HUDEP-2 (cell line): ENCODE data around the gene CACNA2D3.

Experiments
- DNase-seq, 76 experiments: peaks; one replicate each; lab custom pipeline; 2025; ENCODE audit not compliant: unreplicated experiment in 76 of 76; lab: John Stamatoyannopoulos, UW

Gene CACNA2D3

DNA sequence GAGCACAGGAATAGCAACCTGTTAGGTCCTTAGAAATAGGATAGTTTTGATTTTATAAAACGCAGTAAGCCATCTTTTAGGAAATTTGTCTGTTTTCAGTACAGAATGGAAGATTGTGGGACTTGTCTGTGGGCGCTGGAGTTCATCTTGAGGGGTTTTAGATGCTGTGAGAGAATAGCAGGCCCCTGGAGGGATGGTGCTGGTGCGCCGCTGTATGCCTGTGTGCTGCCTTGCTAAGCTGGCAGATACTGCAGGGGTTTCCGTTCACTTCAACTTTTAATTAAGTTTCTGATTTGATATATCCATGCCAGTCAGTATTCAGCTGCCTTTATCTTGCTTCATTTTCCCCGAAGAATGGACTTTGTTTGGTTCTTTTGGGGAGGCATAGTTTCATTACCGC is 4.2 kb downstream of the CACNA2D3 start:
- no peak for DNase-seq

DNA sequence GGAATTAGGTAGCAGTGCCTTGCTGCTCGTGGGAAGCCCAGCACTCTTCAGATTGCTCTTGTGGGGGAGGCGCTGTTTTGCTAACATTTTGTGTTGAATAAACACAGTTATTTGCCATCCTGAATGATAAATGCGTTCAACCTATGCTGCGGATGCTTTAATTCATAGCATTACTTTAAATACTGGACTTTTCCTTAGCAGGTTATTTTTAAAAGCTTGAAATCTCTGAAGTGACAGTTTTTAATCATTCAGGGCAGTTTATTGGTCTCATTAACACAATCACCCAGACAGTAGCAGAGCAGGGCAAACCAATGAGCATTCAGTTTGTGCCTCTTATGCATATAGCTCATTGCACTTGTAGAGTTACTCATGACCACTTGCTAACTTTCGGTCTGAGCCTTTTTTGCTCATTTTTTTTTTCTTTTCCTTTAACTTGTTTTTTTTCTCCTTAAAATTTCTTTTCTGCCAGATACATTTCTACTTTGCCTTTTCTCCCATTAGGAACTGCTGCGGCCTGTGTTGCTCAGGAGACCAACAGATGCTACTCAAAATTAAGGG is 5.2 kb downstream of the CACNA2D3 start:
- no peak for DNase-seq

DNA sequence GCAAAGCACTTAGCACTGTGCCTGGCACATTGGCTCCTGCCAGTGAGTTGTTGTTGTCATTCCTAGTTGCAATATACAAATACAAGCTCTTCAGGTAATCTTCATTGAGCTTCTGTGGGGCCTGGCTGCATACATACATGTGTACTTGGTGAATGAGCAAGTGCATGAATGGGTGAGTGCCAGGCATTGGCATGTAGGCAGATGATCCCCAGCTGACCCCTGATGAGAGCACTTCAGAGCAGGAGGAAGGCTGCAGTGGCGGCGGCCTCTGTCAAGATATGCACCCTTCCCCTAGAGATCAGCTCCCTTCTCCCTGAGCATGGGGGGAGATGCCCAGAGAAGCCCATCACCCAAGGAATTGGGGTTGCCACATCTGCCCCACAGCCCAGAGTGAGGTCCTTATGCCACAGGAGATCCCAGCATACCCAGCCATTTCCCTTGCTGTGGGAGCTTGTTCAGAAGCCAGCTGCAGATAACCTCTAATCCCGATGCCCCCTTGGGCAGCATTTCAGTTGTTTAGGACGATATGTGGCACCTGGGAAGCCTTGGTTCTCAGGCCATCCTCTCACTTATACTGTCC is 8.8 kb downstream of the CACNA2D3 start:
- no peak for DNase-seq

DNA sequence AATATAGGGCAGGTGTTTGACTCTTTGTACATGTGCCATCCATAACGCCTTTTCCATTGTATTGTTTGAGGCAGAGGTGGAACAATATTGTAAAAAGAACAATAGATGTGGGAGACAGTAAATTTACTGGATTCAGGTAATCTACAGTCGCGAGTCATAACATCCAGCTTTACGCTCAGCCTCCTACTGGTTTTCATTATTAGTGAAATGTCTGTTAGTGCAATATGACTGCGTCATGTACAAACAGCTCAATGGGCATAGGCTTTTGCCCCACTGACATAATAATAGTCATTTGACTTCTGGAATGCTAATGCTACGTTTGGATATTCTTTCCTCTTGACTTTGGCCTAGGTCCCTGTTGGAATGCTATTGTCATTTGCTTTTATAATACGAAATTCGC is 9.5 kb downstream of the CACNA2D3 start:
- no peak for DNase-seq

DNA sequence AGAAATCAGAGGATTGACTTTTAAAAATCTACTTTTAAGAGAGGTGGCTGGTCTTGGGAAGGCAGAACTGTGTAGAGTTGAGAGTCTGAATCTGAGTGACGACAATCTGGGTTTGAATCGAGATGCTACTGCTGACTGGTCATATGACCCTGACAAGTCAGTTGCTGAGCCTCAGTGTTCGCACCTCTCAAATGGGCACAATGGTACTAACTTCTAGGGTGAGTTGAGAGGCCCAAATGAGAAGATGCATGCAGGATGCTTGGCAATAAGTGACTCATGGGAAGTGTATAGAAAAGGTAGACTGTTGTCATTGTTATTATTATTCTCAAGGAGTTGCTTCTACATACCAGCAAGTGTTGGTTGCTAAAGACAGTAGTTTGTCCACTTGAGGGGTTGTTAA is 10.3 kb downstream of the CACNA2D3 start:
- DNase-seq, result no peak

DNA sequence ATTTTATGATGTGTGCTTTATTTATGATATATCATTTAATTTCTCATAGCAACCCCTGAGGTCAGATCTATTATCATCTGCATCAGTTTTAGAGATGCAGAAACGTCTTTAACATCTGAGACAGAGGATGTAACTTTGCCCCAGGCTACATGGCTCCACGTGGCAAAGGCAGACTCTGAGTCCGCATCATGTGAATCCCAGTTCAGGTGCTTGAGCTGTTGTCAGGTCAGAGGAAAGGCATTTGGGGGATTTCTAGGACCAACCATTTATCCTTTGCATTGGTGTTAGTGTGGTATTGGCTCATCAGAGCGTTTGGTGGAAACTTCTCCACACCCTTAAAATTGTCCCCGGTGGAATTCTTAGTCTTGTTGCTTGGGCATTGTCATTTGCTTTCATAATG is 10.8 kb downstream of the CACNA2D3 start:
- no peak for DNase-seq

DNA sequence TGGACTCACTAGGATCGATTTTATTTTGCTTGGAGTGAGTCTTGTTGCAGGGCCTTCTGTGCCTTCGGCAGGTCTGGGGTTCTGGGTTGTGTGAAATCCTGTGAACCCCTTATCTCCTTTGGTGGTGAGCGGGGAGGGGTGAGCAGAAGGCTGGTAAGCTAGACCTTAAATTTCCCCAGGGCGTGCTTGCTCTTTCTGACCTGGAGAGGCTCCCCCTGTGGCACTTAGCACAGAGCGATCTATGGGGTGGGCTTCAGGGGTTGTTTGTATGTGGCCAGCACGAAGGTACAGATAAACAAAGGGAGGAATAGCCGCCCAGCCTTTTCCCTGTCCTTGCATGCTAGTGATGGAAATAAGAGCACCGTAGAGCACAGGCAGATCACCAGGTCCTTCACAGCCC is 11.8 kb downstream of the CACNA2D3 start:
- DNase-seq, result no peak

DNA sequence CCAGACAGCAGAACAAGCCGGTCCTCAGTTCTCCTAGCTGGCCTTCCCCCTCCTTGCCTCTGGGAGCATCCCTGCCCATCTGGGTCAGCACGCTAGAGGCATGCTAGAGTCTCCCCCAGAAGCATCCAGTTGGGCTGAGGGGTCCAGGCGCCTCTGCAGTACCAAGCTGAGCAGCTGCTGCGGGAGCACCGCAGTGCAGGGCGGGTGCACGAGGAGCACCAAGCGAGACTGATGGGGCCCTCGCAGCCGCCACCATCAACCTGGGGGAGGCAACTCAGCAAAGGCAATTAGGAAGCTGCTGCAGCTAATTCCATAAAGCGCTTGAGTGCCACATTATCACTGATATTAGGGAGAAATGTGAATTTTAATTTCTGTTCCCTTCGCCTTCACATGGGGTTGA is 12.4 kb downstream of the CACNA2D3 start:
- DNase-seq, result no peak

DNA sequence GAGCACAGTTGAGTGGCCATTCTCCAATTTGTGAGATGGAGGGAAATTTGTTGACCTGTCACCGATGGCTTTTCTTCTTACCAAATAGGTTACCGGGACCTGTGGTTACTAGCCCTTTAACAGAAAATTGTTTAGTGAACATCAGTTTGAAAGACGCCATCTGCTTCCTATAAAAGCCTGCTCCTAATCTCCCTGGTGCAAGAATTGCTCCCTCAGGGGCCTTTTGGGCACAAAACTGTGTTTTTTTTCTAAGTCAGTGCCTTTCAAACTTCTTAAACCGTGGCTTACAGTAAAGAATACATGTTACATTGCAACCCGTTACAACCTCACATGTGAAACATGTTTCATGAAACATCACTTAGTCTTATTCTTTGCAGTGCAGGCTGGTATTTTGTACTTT is 15.0 kb downstream of the CACNA2D3 start:
- DNase-seq, result no peak

DNA sequence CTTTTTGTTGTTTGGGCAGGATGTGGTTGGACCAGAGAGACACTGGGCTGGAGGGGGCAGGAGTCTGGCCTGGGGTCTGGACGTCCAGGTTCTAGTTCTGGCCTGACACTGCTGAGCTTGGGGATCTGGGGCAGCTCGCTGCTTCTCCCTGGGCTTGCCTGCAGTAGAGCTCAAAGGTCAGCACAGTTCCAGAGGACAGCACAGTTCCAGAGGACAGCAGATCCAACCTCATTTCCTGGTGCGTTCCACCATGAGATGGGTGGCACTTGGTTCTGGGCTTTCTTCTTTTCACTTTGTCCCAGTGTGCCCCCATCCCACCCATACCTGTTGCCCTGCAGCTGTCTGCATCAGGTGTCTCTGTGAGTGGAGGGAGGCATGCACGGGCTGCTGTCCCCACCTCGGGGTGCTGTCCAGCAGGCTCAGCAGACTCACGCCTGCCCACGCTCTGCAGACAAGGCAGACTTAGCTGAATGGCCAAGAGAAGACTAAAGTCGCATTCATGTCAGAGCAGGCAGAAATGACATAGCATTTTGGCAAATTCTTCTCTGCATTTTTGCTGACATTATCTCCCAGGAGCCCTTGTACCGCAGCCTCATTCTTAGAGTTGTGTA is 16.7 kb downstream of the CACNA2D3 start:
- no peak for DNase-seq

DNA sequence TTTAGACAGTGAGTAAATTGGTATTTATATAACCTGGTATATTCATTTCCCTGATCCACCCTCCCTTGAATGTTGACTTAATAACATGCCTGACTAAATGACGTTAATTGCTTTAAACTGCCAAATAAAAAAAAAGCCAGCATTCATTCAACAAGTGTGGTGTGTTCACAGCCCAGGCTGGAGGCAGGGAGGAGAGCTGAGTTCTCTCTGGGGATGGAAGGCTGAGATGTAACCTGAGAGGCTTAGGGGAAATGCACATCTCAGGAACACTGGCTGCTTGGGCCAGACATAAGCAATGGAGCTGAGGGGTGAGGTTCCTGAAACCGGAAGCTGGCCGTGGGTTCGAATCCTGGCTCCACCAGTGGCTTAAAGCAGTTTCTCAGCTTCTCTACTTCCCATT is 17.3 kb downstream of the CACNA2D3 start:
- DNase-seq, result no peak

DNA sequence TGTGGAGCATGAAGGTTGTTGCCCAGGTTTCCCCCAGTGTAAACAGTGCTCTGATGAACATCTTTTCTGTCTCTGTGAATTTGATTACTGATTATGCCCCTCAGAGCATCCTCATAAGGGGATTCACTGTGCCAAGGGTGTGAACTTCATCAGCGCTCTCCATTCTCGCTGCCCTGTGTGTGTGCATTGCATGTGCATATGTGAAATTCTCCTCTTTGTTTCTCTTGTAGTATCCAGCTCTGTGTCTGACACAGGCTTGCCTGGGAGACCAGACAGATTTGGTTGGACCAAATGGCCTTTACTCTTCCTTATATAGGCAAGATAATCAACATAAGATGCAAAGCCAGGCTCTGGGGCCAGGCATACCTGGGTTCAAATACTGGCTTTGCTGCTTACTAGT is 21.9 kb downstream of the CACNA2D3 start:
- DNase-seq, result no peak

DNA sequence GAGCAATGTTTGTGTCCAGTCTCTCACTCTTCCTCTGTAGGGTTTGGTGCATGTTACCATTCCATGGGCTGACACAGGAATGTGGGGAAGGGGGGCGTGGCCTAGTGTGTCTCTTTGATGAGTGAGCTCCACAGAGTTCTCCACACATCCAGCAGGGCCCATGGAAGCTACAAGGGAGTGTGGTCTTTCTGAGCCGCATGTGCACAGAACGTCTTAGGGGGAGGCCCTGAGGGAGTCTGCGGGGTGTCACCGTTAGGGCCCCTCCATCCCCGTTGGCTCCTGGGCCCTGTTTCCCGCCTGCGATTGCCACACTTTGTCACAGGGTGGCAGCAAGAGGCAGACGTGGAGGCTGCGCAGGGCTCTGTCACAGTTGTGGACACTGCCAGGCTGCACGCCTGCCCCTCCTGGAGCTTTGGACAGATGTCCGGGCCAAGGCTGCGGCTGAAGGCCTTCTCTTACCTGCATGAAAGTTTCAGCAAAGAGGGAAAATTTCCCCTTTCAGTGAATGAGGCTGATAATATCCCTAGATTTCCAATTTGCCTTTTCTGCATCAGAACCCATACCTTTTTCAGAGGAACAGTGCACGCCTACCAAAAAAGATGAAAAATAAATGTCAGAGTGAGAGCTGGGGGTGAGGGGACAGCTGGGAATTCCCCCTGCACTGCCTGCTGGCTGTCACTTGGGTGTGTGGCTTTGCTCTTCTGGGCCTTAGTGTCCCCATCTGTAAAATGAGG is 24.3 kb downstream of the CACNA2D3 start:
- peak in 20 of 76 experiments; percentile 1 to 45 (median 8) for DNase-seq

DNA sequence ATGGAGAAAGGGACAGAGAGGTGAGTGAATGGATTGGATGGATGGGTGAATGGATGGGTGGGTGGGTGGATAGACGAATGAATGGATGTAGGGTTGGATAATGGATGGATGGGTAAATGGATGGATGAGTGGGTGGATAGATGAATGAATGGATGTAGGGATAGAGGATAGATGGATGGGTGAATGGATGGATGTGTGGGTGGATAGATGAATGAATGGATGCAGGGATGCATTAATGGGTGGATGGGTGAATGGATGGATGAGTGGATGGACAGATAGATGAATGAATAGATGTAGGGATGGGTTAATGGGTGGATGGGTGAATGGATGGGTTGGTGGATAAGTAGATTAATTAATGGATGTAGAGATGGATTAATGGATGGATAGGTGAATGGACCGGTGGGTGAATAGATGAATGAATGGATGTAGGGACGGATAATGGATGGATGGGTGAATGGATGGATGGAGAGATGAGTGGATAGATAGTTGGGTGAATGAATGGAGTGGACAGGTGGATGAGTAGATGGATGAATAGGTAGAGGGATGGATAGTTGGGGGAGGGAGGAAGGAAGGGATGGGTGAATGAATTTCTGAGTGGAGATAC is 28.6 kb downstream of the CACNA2D3 start:
- DNase-seq, result no peak

DNA sequence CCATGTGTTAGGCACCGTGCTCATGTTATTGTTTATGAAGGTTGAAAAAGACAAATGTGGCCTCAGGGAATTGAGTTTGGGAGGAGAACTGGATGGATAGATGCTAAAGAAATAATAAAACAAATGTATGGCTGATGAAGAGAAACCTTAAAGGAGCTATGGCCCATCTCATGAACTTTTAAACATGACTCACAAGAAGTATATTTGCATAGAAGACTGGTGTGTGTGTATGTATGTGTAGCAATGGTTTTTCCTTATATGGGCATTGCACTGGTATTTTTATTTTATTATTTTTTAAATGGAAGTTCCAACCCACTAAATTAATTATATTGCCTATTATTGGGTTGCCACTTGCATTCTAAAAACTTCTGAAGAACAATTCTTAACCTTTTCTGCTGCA is 31.1 kb downstream of the CACNA2D3 start:
- DNase-seq, result no peak

DNA sequence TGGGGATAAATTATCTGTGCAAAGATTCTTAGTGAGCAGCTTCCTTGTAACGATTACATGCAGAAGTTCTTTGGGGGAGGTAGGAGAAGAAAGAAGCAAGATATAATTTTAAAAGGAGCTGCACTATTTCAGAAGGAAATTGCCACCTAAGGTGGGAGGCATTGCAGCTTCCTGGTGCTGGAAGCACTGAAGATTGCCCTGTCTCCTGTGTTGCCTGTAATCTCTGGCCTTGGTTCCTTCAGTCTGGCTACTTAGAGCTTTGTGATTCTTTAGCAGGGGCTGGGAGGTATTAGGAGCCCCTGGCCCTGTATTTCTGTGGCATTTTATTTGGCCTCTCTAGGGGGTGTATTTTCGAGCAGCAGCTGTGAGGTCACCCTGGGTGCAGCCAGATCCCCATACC is 35.5 kb downstream of the CACNA2D3 start:
- DNase-seq, result no peak

DNA sequence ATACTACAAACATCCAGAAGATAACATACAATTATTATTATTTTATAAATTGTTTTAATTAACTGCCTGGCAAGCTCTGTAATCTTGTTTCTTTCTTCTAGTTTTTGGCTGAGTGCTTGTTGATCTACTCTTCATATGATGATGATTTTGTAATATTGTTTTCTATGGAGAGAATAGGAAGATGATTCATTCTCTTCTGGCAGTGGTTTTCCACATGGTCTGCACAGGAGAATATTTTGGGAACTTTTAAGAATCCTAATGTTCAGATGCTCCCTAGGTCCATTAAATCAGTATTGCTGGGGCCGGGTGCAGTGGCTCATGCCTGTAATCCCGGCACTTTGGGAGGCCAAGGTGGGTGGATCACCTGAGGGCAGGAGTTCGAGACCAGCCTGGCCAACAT is 37.6 kb downstream of the CACNA2D3 start:
- no peak for DNase-seq

DNA sequence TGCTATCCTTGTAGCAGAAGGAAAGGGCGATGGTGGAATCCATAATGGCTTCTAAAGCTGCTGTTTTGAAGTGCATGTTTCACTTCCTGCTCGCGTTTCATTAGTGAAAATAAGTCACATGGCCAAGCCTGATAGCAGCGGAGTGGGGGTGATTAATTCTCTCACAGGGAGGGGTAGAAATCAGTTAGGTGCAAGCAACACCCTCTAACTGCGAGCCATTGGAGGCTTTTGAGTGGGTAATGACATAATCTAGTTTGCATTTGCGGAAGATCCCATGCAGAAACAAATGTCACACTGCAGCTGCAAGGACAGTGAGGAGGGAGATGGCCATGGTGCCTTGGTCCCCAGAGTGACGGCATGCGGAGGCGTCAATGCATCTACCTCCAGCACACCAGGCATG is 41.1 kb downstream of the CACNA2D3 start:
- no peak for DNase-seq

DNA sequence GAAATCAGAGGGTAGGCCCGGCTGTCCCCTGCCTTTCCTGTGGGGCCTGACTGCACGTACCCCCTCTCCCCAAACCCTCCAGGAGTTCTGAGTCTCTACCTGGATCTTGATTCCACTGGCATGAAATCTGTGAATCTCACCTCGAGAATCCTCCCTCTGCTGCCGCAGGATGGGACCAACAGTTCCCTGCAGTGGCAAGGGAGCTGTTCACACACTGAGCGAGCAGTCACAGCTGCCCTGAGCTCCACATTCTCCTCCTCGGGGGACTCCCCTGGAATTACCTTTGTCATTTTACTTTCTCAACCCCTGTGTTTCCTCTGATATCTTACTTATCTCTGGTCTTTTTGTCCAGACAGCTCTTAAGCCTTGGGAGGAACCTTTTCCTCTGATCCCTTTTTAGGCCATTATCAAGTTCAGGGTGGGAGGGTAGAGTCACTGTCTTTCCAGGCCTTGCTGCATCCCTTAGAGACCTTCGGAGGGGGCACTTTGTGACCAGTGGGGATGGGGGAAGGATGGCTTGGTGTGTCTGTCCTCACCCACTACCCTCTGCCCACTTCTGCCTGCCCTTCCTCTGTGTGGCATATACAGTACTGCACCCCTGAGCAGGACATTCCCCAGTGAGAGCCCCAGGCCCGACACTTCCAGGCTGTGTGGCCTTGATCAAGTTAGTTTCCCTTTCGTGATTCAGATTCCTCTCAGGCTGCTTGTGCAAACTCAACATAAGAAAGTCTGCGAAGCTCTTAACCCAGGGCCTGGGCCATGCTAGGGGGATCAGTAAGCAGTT is 42.0 kb downstream of the CACNA2D3 start:
- DNase-seq, result no peak

DNA sequence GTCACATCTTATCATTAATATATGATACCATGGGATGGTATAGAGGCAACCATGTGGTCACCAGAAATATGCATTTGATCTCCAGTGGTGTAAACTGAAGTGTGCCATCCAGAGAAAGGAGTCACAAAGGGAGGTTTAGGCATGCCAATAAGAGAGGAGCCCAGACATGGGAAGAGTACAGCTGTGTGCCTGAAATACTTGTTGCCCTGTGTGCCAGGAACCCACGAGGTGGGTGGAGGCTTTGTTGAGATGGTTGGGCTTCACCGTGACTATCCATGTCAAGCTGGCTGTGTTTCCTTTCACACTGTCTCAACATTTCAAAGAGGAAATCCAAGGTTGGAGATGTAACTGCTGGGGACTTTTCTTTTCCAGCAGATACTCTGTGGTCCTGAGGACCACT is 43.5 kb downstream of the CACNA2D3 start:
- DNase-seq, result no peak

DNA sequence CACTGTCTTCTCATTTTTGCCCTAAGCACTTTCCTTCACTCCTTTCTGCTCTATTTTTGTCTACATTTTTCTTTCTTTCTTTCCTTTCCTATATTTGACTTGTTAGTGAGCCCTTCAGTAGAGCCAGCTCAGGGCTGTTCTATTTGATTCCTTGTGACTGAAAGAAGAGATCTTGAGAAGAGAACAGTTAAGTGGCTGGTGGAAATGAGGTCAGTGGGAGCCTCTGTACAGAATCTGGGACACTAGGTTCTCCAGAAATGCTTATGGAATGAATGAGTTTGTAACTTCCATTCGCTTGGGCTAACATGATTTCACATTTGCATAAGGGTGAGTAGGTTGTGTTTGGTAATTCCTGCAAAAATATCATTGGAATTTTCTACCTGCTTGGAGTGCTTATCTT is 45.6 kb downstream of the CACNA2D3 start:
- no peak for DNase-seq
